HEK293T (cell line): ENCODE results near the gene C16orf46.

Source experiments
- CTCF ChIA-PET: fragments of 350-600 bp; formaldehyde crosslinking; extraction: SDS; loops from one replicate; lab custom pipeline; 2021; ENCODE audit warnings: antibody characterized with exemption, inconsistent platforms; lab: Yijun Ruan, JAX
- POLR2A ChIA-PET: fragments of 350-600 bp; formaldehyde crosslinking; extraction: SDS; loops from one replicate; lab custom pipeline; 2020; ENCODE audit warnings: antibody characterized with exemption, inconsistent platforms; lab: Yijun Ruan, JAX
- DNase-seq: peaks from one replicate; pipeline ENCODE4 v3.0.0; 2012; ENCODE audit warnings: mixed read lengths; ENCODE audit errors: extremely low spot score
- ARNT ChIP-seq: fragments of 450-650 bp; IDR thresholded peaks from 2 replicates; pipeline ENCODE4 v1.6.1; 2017; ENCODE audit warnings: mild to moderate bottlenecking
- BHLHE40 ChIP-seq: fragments of 450-650 bp; IDR thresholded peaks from 2 replicates; pipeline ENCODE4 v1.6.1; 2016; ENCODE audit warnings: mild to moderate bottlenecking, moderate library complexity, borderline replicate concordance
- CTBP1 ChIP-seq: fragments of 450-650 bp; IDR thresholded peaks from 2 replicates; pipeline ENCODE4 v1.6.1; 2016; ENCODE audit warnings: borderline replicate concordance
- ELF4 ChIP-seq: fragments of 450-650 bp; IDR thresholded peaks from 2 replicates; pipeline ENCODE4 v1.6.1; 2017; ENCODE audit warnings: antibody characterized with exemption
- FOXA1 ChIP-seq: fragments of 450-650 bp; IDR thresholded peaks from 2 replicates; pipeline ENCODE4 v1.6.1; 2016; ENCODE audit warnings: mild to moderate bottlenecking
- FOXK2 ChIP-seq: fragments of 450-650 bp; IDR thresholded peaks from 2 replicates; pipeline ENCODE4 v1.6.1; 2016; ENCODE audit warnings: mild to moderate bottlenecking
- FOXM1 ChIP-seq: fragments of 450-650 bp; IDR thresholded peaks from 2 replicates; pipeline ENCODE4 v1.6.1; 2017; ENCODE audit warnings: mild to moderate bottlenecking, borderline replicate concordance
- HDGF ChIP-seq: fragments of 450-650 bp; IDR thresholded peaks from 2 replicates; pipeline ENCODE4 v1.6.1; 2017; ENCODE audit warnings: antibody characterized with exemption, borderline replicate concordance
- L3MBTL2 ChIP-seq: fragments of 450-650 bp; conservative IDR thresholded peaks from 2 replicates; pipeline ENCODE4 v1.6.1; 2016; ENCODE audit warnings: mild to moderate bottlenecking
- LEF1 ChIP-seq: fragments of 450-650 bp; IDR thresholded peaks from 2 replicates; pipeline ENCODE4 v1.6.1; 2017; ENCODE audit warnings: mild to moderate bottlenecking, borderline replicate concordance
- NFRKB ChIP-seq: fragments of 450-650 bp; IDR thresholded peaks from 2 replicates; pipeline ENCODE4 v1.6.1; 2016; ENCODE audit warnings: mild to moderate bottlenecking, moderate library complexity
- SP1 ChIP-seq: fragments of 450-650 bp; IDR thresholded peaks from 2 replicates; pipeline ENCODE4 v1.6.1; 2017
- SUZ12 ChIP-seq: fragments of 450-650 bp; IDR thresholded peaks from 2 replicates; pipeline ENCODE4 v1.6.1; 2016; ENCODE audit warnings: mild to moderate bottlenecking
- TARDBP ChIP-seq: fragments of 450-650 bp; IDR thresholded peaks from 2 replicates; pipeline ENCODE4 v1.6.1; 2016
- ZNF384 ChIP-seq: fragments of 450-650 bp; IDR thresholded peaks from 2 replicates; pipeline ENCODE4 v1.6.1; 2016
- TF ChIP-seq, protein P1 (sequence below): fragments of 450-650 bp; IDR thresholded peaks from 2 replicates; pipeline ENCODE4 v1.6.1; 2016

C16orf46 gene

DNA sequence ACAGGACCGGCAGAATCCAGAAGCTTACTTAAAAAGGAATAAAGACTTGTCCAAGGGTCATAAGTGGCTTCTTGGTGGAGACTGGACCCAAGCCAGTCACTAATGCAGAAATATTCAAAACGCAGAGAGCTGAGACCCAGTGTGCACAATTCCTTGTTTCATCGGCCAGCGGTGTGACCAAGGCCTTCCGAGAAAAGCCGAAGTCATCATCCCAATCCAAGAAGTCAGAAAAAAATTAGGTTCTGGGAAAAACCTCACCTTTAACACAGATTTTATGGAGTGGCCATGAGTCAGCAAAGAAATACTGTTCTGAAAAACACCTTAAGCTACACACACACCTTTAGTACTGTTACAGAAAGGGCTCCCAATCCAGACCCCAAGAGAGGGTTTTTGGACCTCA lies 20.2 kb upstream of the C16orf46 start:
- CTCF ChIA-PET, result interaction anchor here (0.6 kb wide), 1 partner anchor 46 kb away, joined by 4 read pairs; no protein-coding TSS in a partner anchor
- DNase-seq, result no peak
- POLR2A ChIA-PET, result no interaction called here
- TF ChIP-seq, protein P1, sequence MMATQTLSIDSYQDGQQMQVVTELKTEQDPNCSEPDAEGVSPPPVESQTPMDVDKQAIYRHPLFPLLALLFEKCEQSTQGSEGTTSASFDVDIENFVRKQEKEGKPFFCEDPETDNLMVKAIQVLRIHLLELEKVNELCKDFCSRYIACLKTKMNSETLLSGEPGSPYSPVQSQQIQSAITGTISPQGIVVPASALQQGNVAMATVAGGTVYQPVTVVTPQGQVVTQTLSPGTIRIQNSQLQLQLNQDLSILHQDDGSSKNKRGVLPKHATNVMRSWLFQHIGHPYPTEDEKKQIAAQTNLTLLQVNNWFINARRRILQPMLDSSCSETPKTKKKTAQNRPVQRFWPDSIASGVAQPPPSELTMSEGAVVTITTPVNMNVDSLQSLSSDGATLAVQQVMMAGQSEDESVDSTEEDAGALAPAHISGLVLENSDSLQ, result no peak
- TF ChIP-seq FOXA1 (no peak), NFRKB (no peak), LEF1 (no peak), SUZ12 (no peak), ELF4 (no peak), SP1 (no peak), CTBP1 (no peak), FOXM1 (no peak), ZNF384 (no peak), ARNT (no peak), TARDBP (no peak), L3MBTL2 (no peak), BHLHE40 (no peak)

DNA sequence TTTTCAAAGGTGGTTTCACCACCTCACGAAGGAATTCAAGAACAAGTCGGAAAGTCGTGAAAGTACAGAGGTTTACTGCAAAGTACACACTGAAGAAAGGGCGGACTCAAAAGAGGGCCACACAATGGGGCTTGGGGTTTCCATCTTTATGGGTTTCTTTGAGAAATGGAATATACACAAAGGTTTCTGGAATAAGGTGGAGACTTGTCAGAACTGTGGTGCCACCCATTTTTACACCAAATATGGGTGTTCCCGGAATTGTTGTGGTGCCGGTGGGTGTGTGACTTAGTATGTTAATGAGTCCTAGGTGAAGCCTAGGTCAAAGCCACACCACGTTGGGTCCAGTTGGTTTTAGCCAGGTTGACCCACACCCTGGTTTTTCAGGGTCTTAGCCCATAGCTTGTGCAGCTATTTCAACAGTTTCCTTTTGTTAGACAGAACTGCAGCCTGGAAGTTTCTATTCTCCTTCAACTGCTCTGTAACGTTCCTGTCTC lies 19.7 kb upstream of the C16orf46 start:
- TF ChIP-seq L3MBTL2, result peak; percentile 79
- TF ChIP-seq, protein P1, result no peak
- POLR2A ChIA-PET, result no interaction called here
- no peak for DNase-seq
- CTCF ChIA-PET, result no interaction called here

DNA sequence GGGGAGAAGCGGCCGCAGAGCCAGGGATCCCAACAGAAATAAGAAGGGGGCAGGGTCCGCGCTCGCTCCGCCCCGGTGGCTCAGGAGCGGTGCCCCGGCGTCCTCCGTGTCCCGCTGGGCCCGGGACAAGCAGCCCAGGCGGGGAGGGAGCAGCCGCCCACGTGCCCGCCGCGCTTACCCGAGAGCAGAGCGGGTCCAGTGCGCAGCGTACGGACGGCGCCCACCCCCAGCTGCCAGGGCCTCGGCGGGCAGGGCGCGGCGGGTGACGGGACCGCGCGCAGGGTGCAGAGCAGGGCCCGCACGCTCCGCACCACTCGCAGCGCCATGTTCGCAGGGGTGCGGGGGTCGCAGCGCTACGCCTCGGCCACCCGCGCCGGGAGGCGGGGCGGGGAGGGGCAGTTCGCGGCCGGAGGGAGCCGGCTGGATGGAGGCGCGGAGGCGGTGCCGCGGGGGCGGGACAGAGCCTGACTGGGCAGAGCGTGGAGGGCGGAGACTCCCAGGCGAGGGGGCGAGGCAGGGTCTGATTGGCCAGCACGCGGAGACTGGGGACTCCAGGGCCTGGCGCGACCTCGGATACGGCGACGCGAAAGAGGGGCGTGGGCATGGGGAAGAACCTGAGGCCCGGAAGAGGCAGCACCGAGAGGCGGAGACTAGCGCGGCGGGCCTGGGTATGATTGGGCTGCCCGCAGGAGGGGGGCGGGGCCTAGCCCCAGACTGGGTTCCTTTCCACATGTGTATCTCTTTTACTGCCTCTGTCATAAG lies 19.1 kb upstream of the C16orf46 start, which contains the start of gene GCSH:
Gene GCSH, minus strand, starts transcription at position 443 of the 762 bp plus-strand sequence. Its CDS starts 117 bp downstream, at position 326.
- ChIA-PET POLR2A (no interaction called here), CTCF (no interaction called here)
- TF ChIP-seq L3MBTL2, result peak; percentile 51; the same call in 1 of the 2 replicates
- TF ChIP-seq FOXA1, result no peak
- TF ChIP-seq LEF1, result peak; percentile 54; the same call in 1 of the 2 replicates
- DNase-seq, result peak; percentile 97

DNA sequence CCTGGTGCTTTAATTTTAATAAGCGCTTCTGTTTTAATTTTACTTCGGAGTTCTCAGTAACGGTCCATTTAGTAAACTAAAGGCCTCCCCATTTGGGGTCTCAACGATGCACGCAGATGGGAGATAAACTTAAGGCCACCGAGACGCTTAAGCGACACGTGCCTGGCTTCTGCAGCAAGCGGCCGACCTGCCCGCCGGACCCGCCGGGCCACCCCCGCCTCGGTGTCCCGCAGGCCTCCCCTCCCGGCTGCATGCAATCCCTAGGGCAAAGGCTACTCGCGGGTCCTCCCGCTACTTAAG lies 18.6 kb upstream of the C16orf46 start:
- DNase-seq, result no peak
- CTCF ChIA-PET, result no interaction called here
- POLR2A ChIA-PET, result no interaction called here
- TF ChIP-seq TARDBP (no peak), FOXK2 (no peak), HDGF (no peak), FOXA1 (no peak), ELF4 (no peak), SUZ12 (no peak), BHLHE40 (no peak), L3MBTL2 (no peak)

DNA sequence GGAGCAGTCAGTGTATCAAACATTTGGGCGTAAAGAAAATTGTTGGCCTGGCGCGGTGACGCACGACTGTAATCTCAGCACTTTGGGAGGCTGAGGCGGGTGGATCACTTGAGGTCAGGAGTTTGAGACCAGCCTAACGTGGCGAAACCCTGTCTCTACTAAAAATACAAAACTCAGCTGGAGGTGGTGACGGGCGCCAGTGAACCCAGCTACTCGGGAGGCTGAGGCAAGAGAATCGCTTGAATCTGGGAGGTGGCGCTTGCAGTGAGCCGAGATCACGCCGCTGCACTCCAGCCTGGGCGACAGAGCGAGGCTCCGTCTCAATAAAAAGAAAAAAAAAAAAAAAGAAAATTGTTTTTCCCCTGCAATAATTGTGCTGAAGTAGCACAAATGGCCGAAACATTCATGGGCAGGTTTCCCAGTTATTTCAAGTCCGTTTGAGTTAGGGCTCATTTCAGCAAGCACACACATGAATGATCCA lies 17.8 kb upstream of the C16orf46 start:
- POLR2A ChIA-PET, result interaction anchor here (1.4 kb wide), 1 partner anchor 18 kb away, joined by 6 read pairs; the partner anchor contains the start of gene C16orf46
- TF ChIP-seq SUZ12 (no peak), FOXA1 (no peak), NFRKB (no peak), LEF1 (no peak), HDGF (no peak), L3MBTL2 (no peak)
- TF ChIP-seq, protein P1, result no peak
- CTCF ChIA-PET, result no interaction called here
- no peak for DNase-seq

DNA sequence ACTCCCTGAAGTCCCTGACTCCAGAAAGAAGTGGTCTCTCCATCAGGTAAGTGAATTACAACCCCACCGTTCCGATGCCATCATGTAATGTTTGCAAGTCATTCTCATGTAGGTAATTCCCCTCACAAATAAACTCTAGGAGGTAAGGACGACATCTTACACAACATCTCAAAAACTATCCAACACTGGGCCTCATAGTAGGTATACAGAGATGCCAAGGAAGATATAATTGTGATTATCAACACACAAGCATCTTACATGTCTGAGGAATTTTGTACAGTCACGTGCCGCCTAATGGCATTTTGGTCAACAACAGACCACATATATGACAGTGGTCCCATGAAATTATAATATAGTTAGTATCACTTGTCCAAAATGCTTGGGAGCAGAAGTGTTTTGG lies 11.8 kb upstream of the C16orf46 start:
- no peak for TF ChIP-seq ARNT
- no peak for TF ChIP-seq LEF1
- no peak for TF ChIP-seq HDGF
- TF ChIP-seq TARDBP, result no peak
- no peak for TF ChIP-seq L3MBTL2
- TF ChIP-seq SP1, result no peak
- no peak for TF ChIP-seq SUZ12
- TF ChIP-seq NFRKB, result no peak
- TF ChIP-seq, protein P1, result no peak
- TF ChIP-seq FOXM1, result no peak
- no peak for TF ChIP-seq FOXA1
- TF ChIP-seq ELF4, result no peak
- no peak for TF ChIP-seq CTBP1
- TF ChIP-seq ZNF384, result no peak
- no peak for DNase-seq
- CTCF ChIA-PET, result no interaction called here
- POLR2A ChIA-PET, result interaction anchor here (0.9 kb wide), 1 partner anchor 12 kb away, joined by 4 read pairs; the partner anchor contains the start of gene C16orf46
